Measurements from ENCODE around the gene KCNIP1. TPM values are rescaled to one million over a fixed set of nuclear protein-coding genes. Genes with fewer than 3 reads are reported as not detected.

Gene KCNIP1
- total RNA-seq, 4 donors from 2014 or later: 0.34 TPM; not detected in 3

DNA sequence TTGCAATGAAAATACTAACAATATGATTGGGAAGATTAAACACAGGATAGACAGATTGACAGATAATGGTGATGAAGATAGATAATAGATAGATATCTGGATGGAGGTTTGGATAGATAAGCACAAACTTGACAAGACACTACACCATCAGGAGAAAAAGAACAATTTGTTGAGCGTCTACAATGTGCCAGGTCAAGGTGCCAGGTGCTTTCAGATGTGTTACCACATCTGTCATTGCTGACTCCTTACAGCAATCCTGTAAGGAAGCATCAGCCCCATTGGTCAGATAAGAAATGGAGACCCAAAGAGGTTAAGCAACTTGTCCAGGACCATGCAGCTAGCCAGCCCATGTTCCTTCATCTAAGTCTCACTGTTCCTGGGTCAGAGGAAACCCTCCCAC lies 278.1 kb downstream of the KCNIP1 start:
- WGBS: 57% methylated on average over 1 of the region's 1 CpG
- TF ChIP-seq, protein P1, sequence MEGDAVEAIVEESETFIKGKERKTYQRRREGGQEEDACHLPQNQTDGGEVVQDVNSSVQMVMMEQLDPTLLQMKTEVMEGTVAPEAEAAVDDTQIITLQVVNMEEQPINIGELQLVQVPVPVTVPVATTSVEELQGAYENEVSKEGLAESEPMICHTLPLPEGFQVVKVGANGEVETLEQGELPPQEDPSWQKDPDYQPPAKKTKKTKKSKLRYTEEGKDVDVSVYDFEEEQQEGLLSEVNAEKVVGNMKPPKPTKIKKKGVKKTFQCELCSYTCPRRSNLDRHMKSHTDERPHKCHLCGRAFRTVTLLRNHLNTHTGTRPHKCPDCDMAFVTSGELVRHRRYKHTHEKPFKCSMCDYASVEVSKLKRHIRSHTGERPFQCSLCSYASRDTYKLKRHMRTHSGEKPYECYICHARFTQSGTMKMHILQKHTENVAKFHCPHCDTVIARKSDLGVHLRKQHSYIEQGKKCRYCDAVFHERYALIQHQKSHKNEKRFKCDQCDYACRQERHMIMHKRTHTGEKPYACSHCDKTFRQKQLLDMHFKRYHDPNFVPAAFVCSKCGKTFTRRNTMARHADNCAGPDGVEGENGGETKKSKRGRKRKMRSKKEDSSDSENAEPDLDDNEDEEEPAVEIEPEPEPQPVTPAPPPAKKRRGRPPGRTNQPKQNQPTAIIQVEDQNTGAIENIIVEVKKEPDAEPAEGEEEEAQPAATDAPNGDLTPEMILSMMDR (IDR thresholded peaks at IDR 0.05): no peak
- no peak for TF ChIP-seq POLR2AphosphoS5 (IDR thresholded peaks at IDR 0.05)
- TF ChIP-seq EP300 (IDR thresholded peaks at IDR 0.05): no peak
- no peak for TF ChIP-seq POLR2A (IDR thresholded peaks at IDR 0.05)
- no peak overlapping the region for H3K27ac ChIP-seq
- H3K36me3 ChIP-seq: no peaks in the 10 kb centered on the region
- H3K4me1 ChIP-seq: no peaks in the 10 kb centered on the region
- no peak overlapping the region for H3K4me3 ChIP-seq
- H3K27me3 ChIP-seq: no peaks in the 10 kb centered on the region
- H3K9me3 ChIP-seq: no peaks in the 10 kb centered on the region
- DNase-seq (ENCODE audit: low spot score in 2 of 2): no peak

- no peak overlapping the region for H3K4me3 ChIP-seq
- no peaks in the 10 kb centered on the region for H3K36me3 ChIP-seq
- H3K27me3 ChIP-seq: no peaks in the 10 kb centered on the region
- no peak overlapping the region for H3K27ac ChIP-seq
- no peaks in the 10 kb centered on the region for H3K4me1 ChIP-seq
- 65% methylated on average over 6 of the region's 6 CpGs for WGBS
- TF ChIP-seq POLR2AphosphoS5 (IDR thresholded peaks at IDR 0.05) (no peak), EP300 (IDR thresholded peaks at IDR 0.05) (no peak), POLR2A (IDR thresholded peaks at IDR 0.05) (no peak)
- TF ChIP-seq, protein P1 (IDR thresholded peaks at IDR 0.05): no peak
- no peaks in the 10 kb centered on the region for H3K9me3 ChIP-seq
- no peak for DNase-seq (ENCODE audit: low spot score in 2 of 2)
These were observed 278.6 kb downstream of the KCNIP1 start for GRCh38 chr5:170782438-170782837.

GRCh38 chr5:170783498-170784247 lies 279.9 kb downstream of the KCNIP1 start, which contains the start of gene GABRP:
GABRP (plus strand) TSS chr5:170783725; CDS start chr5:170788616, 4,891 bp downstream.
- Histone ChIP-seq H3K27ac (no peak within 1 kb of the TSS), H3K36me3 (no peaks in the 10 kb centered on the region), H3K27me3 (no peaks in the 10 kb centered on the region), H3K4me3 (no peak within 1 kb of the TSS), H3K9me3 (no peaks in the 10 kb centered on the region), H3K4me1 (no peaks in the 10 kb centered on the region)
- 90% methylated on average over 9 of the region's 14 CpGs for whole genome bisulfite sequencing
- TF ChIP-seq POLR2AphosphoS5 (IDR thresholded peaks at IDR 0.05) (no peak), EP300 (IDR thresholded peaks at IDR 0.05) (no peak), POLR2A (IDR thresholded peaks at IDR 0.05) (no peak)
- TF ChIP-seq, protein P1 (IDR thresholded peaks at IDR 0.05): no peak
- no peak for DNase-seq (ENCODE audit: low spot score in 2 of 2)

DNA sequence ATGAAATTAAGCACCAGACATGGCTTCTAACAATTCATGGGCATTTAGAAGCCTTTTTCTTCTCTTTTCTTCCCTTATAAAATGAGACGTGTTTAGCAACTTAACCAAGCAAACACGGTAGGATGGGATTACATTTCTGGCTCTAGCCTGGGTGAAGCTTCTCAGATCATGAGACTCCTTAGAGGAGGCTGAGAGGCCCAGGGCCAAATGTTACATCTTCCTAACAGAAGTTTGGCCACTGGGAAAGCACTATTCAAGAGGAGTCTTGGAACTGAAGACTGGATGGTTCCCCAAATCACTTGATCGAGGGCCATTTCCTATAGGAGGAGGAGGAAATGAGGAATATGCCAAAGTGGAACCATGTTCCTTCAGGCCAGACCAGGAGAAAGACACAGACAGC lies 281.6 kb downstream of the KCNIP1 start:
- no peaks in the 10 kb centered on the region for H3K27me3 ChIP-seq
- TF ChIP-seq EP300 (IDR thresholded peaks at IDR 0.05) (no peak), POLR2A (IDR thresholded peaks at IDR 0.05) (no peak), POLR2AphosphoS5 (IDR thresholded peaks at IDR 0.05) (no peak)
- TF ChIP-seq, protein P1 (IDR thresholded peaks at IDR 0.05): no peak
- H3K4me1 ChIP-seq: no peaks in the 10 kb centered on the region
- no peak overlapping the region for H3K4me3 ChIP-seq
- no peaks in the 10 kb centered on the region for H3K9me3 ChIP-seq
- no peaks in the 10 kb centered on the region for H3K36me3 ChIP-seq
- 61% methylated on average over 3 of the region's 3 CpGs for WGBS
- DNase-seq (ENCODE audit: low spot score in 2 of 2): no peak
- no peak overlapping the region for H3K27ac ChIP-seq

Other genes starting within 250 kb of the KCNIP1 start
- gene LCP2, start 206.2 kb upstream of the KCNIP1 start, total RNA-seq: 1 to 10 TPM in 3 of 4 donors, not detected in 1; 1.5 to 8.9 (median 7.7) TPM
- gene KCNMB1, start 114.7 kb upstream of the KCNIP1 start, total RNA-seq: 1 to 10 TPM; 1.3 to 3.7 (median 1.9) TPM